K562 (cell line): ENCODE data around the gene SOHLH2. TPM values are rescaled to one million over a fixed set of nuclear protein-coding genes. Genes with fewer than 3 reads are reported as not detected.

Experiments used
- ATAC-seq: fragments of 200-7000 bp; cut with Tn5 transposase; 3 replicates; pipeline ENCODE4 v1.9.1; 2020; ENCODE audit warnings: moderate library complexity
- BruUV-seq: library from RNA; stranded (reverse); fragments of 400-500 nt; replicated peaks from 2 replicates; lab custom pipeline; 2021; lab: Mats Ljungman, UMichigan
- CTCF ChIA-PET: fragments of 300-600 bp; formaldehyde crosslinking; extraction: SDS; loops from one replicate; lab custom pipeline; 2021; ENCODE audit warnings: low intra/inter-chr PET ratio; lab: Yijun Ruan, JAX
- POLR2A ChIA-PET: fragments of 300-600, 350-650 bp; sonication (Branson Sonifier 250); formaldehyde crosslinking; extraction: SDS; loops from one replicate; lab custom pipeline; 2021; ENCODE audit warnings: antibody characterized with exemption, inconsistent platforms; lab: Yijun Ruan, JAX
- DNase-seq, 4 experiments: peaks; one replicate each; pipeline versions ENCODE4 v3.0.0 to v3.0.0-alpha.2; 2011 to 2018; ENCODE audit warnings: low spot score in 3 of 4, mixed read lengths in 3 of 4; ENCODE audit errors: extremely low read depth in 1 of 4
- FAIRE-seq: peaks from 2 replicates; lab custom pipeline; 2011; peaks lifted over from hg19 to GRCh38; lab: Jason Lieb, UNC
- H2AFZ ChIP-seq: 2 replicates; pipeline ENCODE4 v1.6.0; 2011; ENCODE audit warnings: low read depth, low read length, control low read depth, inconsistent platforms
- H3K27ac ChIP-seq: fragments of 200-600 bp; 3 replicates; pipeline ENCODE4 v1.8.0; 2011; ENCODE audit warnings: low read depth, mild to moderate bottlenecking, control low read depth, inconsistent platforms, low read length, moderate library complexity, mixed read lengths; ENCODE audit errors: extremely low read depth
- H3K27me3 ChIP-seq, 2 experiments: fragments of 300-600 bp in 1 of 2; 2 replicates in 1 of 2; 3 replicates in 1 of 2; pipeline versions ENCODE4 v1.6.0 to v1.8.0; 2011; ENCODE audit warnings: inconsistent platforms in 2 of 2, low read length in 2 of 2, mild to moderate bottlenecking in 1 of 2, mixed read lengths in 1 of 2, moderate library complexity in 1 of 2; ENCODE audit not compliant: control insufficient read depth in 2 of 2, insufficient read depth in 2 of 2
- H3K36me3 ChIP-seq: fragments of 300-600 bp; 3 replicates; pipeline ENCODE4 v1.8.0; 2011; ENCODE audit warnings: mild to moderate bottlenecking, low read length, inconsistent platforms; ENCODE audit not compliant: control insufficient read depth, insufficient read depth
- H3K4me1 ChIP-seq, 2 experiments: fragments of 200-600 bp in 1 of 2; replicated peaks in 1 of 2; 2 replicates in 1 of 2; 3 replicates in 1 of 2; pipeline versions ENCODE4 v1.5.1 to v1.8.0; 2011; ENCODE audit warnings: inconsistent platforms in 2 of 2, low read length in 2 of 2, mild to moderate bottlenecking in 1 of 2, mixed read lengths in 1 of 2, moderate library complexity in 1 of 2; ENCODE audit not compliant: control insufficient read depth in 2 of 2, insufficient read depth in 2 of 2
- H3K4me2 ChIP-seq: 2 replicates; pipeline ENCODE4 v1.6.1; 2011; ENCODE audit warnings: low read length, control low read depth, inconsistent platforms, mixed read lengths; ENCODE audit not compliant: insufficient read depth
- H3K4me3 ChIP-seq: fragments of 200-600 bp; sonication (generic), shearing (Covaris generic); 2 replicates; pipeline ENCODE4 v1.5.1; 2016; ENCODE audit warnings: control low read depth, inconsistent platforms
- H3K79me2 ChIP-seq: fragments of 200-600 bp; 3 replicates; pipeline ENCODE4 v1.8.0; 2011; ENCODE audit warnings: low read length, inconsistent platforms; ENCODE audit not compliant: control insufficient read depth, insufficient read depth
- H3K9ac ChIP-seq, 2 experiments: 2 replicates each; pipeline versions ENCODE4 v1.6.0 to v1.6.1; 2011; ENCODE audit warnings: low read depth in 2 of 2, low read length in 2 of 2, control low read depth in 1 of 2, inconsistent platforms in 1 of 2, mild to moderate bottlenecking in 1 of 2, mixed read lengths in 1 of 2; ENCODE audit not compliant: insufficient read depth in 1 of 2
- H3K9me1 ChIP-seq: one replicate; pipeline ENCODE4 v1.6.0; 2011; ENCODE audit warnings: inconsistent platforms, mild to moderate bottlenecking, low read length, moderate library complexity; ENCODE audit not compliant: control insufficient read depth, insufficient read depth
- H3K9me3 ChIP-seq: replicated peaks from 2 replicates; pipeline ENCODE4 v1.5.1; 2011; ENCODE audit warnings: low read depth, low read length, inconsistent platforms; ENCODE audit not compliant: control insufficient read depth, insufficient read depth
- H4K20me1 ChIP-seq: replicated peaks from 2 replicates; pipeline ENCODE4 v1.6.1; 2011; ENCODE audit warnings: low read length, inconsistent platforms, mixed read lengths; ENCODE audit not compliant: control insufficient read depth, insufficient read depth
- FOXJ3 ChIP-seq: sonication (generic); formaldehyde crosslinking; IDR thresholded peaks from 2 replicates; pipeline ENCODE4 v1.4.0; 2020; ENCODE audit warnings: mild to moderate bottlenecking, missing genetic modification reagents
- ILK ChIP-seq: fragments of 450-650 bp; IDR thresholded peaks from 2 replicates; pipeline ENCODE4 v1.6.1; 2016; ENCODE audit warnings: missing genetic modification characterization, low read depth, mild to moderate bottlenecking, missing compliant biosample characterization, moderate library complexity, borderline replicate concordance
- PCBP1 ChIP-seq: fragments of 200-400 bp; formaldehyde crosslinking; IDR thresholded peaks from 2 replicates; pipeline ENCODE4 v1.6.1; 2018; ENCODE audit warnings: mild to moderate bottlenecking, low read depth, low read length; ENCODE audit not compliant: poor library complexity, severe bottlenecking
- PRPF4 ChIP-seq: fragments of 200-400 bp; formaldehyde crosslinking; IDR thresholded peaks from one replicate; pipeline ENCODE4 v1.6.1; 2017; ENCODE audit warnings: low read length, low read depth, mild to moderate bottlenecking; ENCODE audit not compliant: insufficient read depth, poor library complexity, severe bottlenecking
- RAD21 ChIP-seq, 2 experiments: fragments of 250-450 bp in 1 of 2; fragments of 450-650 bp in 1 of 2; sonication (Bioruptor Pico) in 1 of 2; formaldehyde crosslinking in 1 of 2; IDR thresholded peaks in 1 of 2; conservative IDR thresholded peaks in 1 of 2; 2 replicates each; pipeline versions ENCODE4 v1.4.0 to v1.8.0; 2020 to 2022; ENCODE audit warnings: mild to moderate bottlenecking in 2 of 2, moderate library complexity in 1 of 2
- SRF ChIP-seq, 2 experiments: fragments of 250-450, 450-650 bp in 1 of 2; sonication (Bioruptor Pico) in 1 of 2; sonication (generic) in 1 of 2; formaldehyde crosslinking; IDR thresholded peaks; 2 replicates each; pipeline versions ENCODE4 v1.5.0 to v1.5.1; 2020 to 2022; ENCODE audit warnings: mild to moderate bottlenecking in 1 of 2, missing genetic modification reagents in 1 of 2
- XRCC5 ChIP-seq: fragments of 200-400 bp; formaldehyde crosslinking; IDR thresholded peaks from 2 replicates; pipeline ENCODE4 v1.6.1; 2017; ENCODE audit warnings: low read depth, mild to moderate bottlenecking, low read length
- ZNF239 ChIP-seq: fragments of 250-450 bp; sonication (Bioruptor Pico); IDR thresholded peaks from 2 replicates; pipeline ENCODE4 v1.4.0; 2020; ENCODE audit warnings: mild to moderate bottlenecking
- ZNF316 ChIP-seq: fragments of 450-650 bp; IDR thresholded peaks from 2 replicates; pipeline ENCODE4 v1.6.1; 2016
- WGBS: fragments of 100-300 bp; shearing (Covaris generic); methylation state at CpG from one replicate; pipeline ENCODE4 v1.1.6; 2016; ENCODE audit warnings: low coverage, mixed read lengths; ENCODE audit not compliant: insufficient coverage; ENCODE audit errors: missing lambda C conversion rate; 5-methylcytosine and 5-hydroxymethylcytosine counted together
- in situ Hi-C: fragments of 300-500 bp; cut with MboI; formaldehyde crosslinking; loops from 4 replicates; pipeline ENCODE4 v1.15.0; 2018; ENCODE audit warnings: inconsistent platforms, mixed read lengths
- intact Hi-C: fragments of 100-400 bp; cut with micrococcal nuclease; formaldehyde crosslinking; loops from 2 replicates; pipeline ENCODE4 v1.14.2; 2022
- polyA plus RNA-seq, 8 experiments: library from polyadenylated mRNA; depleted of rRNA in 4 of 8; stranded (reverse) in 5 of 8; unstranded in 3 of 8; fragments of >200 nt; fragmentation: Nextera tagmentation in 2 of 8; fragmentation: Illumina TruSeq in 1 of 8; extraction: Ambion mirVana in 2 of 8; extraction: Trizol in 1 of 8; gene quantifications; 2 replicates each; pipeline versions ENCODE4 v1.2.1 to v1.2.3, GENCODE V29; 2011 to 2014; ENCODE audit warnings: inconsistent platforms in 1 of 8, missing spikeins in 1 of 8
- total RNA-seq, 7 experiments: library from RNA; depleted of rRNA in 6 of 7; stranded (reverse); fragments of >200 nt in 6 of 7; fragmentation: Illumina TruSeq in 2 of 7; extraction: Trizol in 2 of 7; gene quantifications; 2 replicates each; pipeline versions ENCODE4 v1.2.1 to v1.2.3, GENCODE V29; 2011 to 2021; ENCODE audit warnings: low replicate concordance in 1 of 7
- TF ChIP-seq, protein P1 (sequence below): sonication (generic); formaldehyde crosslinking; IDR thresholded peaks from 2 replicates; pipeline ENCODE4 v1.8.0; 2023; ENCODE audit warnings: mild to moderate bottlenecking, missing genetic modification reagents
- TF ChIP-seq, protein P2 (sequence below): sonication (generic); formaldehyde crosslinking; IDR thresholded peaks from 2 replicates; pipeline ENCODE4 v1.8.1; 2023; ENCODE audit warnings: mild to moderate bottlenecking, missing genetic modification reagents
- TF ChIP-seq, protein P3 (sequence below): sonication (generic); formaldehyde crosslinking; IDR thresholded peaks from 2 replicates; pipeline ENCODE4 v1.9.0; 2022; ENCODE audit warnings: mild to moderate bottlenecking, missing genetic modification reagents
- TF ChIP-seq, protein P4 (sequence below): fragments of 250-450 bp; sonication (Bioruptor Pico); IDR thresholded peaks from 2 replicates; pipeline ENCODE4 v1.8.0; 2021; ENCODE audit warnings: borderline replicate concordance, mild to moderate bottlenecking, moderate library complexity; ENCODE audit not compliant: poor library complexity, severe bottlenecking

The SOHLH2 gene
- total and polyA plus RNA-seq, 9 of the 15 experiments (the other 6 are each of a cell fraction or from before 2014, with no cell fraction given) = 10.3 to 26.7 (median 17.0) TPM

DNA sequence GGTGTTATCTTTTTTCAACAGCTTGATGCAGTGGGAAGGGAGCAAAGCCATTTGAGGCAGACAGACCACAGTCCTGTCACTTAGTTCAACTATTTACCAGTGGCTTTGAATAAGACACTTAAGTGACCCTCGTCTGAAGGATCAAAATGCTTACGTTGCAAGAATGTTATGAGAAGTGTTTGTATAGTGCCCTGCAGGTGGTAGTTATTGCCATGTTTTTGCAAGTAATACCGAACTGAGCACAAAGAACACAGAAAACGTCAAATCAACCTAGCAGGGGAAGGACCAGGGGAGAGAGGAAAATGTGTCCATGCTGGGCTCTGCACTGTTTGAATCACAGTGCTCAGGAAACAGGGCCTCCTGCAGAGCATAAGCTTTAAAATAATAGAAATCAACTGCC is 2.8 kb downstream of the SOHLH2 start (continued):
- no peak for TF ChIP-seq SRF (CRISPR knock-in tag; IDR thresholded peaks at IDR 0.05)
- TF ChIP-seq, protein P1, sequence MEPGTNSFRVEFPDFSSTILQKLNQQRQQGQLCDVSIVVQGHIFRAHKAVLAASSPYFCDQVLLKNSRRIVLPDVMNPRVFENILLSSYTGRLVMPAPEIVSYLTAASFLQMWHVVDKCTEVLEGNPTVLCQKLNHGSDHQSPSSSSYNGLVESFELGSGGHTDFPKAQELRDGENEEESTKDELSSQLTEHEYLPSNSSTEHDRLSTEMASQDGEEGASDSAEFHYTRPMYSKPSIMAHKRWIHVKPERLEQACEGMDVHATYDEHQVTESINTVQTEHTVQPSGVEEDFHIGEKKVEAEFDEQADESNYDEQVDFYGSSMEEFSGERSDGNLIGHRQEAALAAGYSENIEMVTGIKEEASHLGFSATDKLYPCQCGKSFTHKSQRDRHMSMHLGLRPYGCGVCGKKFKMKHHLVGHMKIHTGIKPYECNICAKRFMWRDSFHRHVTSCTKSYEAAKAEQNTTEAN (CRISPR knock-in tag) = no peak
- TF ChIP-seq ZNF316 = peak; percentile 34; the same call in 1 of the 2 replicates
- no peak for TF ChIP-seq PRPF4
- TF ChIP-seq FOXJ3 (CRISPR knock-in tag) = no peak
- TF ChIP-seq ILK (tag) = no peak
- TF ChIP-seq XRCC5 = no peak

DNA sequence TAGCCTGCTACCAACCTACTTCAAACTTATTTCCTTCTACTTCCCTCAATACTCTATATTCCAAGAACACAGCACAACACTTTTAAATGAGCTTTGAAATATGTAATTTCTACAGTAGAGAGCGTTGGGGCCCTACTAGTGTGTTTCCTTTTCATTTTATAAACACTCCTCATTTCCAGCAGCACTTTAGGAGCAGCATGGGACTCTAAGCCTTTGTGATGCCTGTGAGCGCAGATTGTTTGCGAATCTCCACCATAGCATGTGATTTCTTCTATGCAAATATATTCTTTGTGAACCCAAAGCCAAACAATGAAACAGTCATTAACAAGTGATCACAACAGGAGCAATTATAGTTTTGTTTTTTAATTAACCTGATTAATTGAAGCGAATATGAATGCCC is 3.6 kb downstream of the SOHLH2 start:
- peaks cover 0 to 8% of the 10 kb centered on the region in 2 experiments; a peak in 2 of 5 replicates for H3K4me1 ChIP-seq
- CTCF ChIA-PET = no interaction called here
- no TSS peak for BruUV-seq
- H2AFZ ChIP-seq = no peak overlapping the region
- intact Hi-C loops (no loop called here), in situ Hi-C loops (no loop called here)
- no peaks in the 10 kb centered on the region for H3K9me1 ChIP-seq
- H3K4me3 ChIP-seq = no peak overlapping the region
- no peaks in the 10 kb centered on the region for H3K27me3 ChIP-seq
- 54% methylated on average over 4 of the region's 4 CpGs for WGBS
- ATAC-seq (no peak), DNase-seq (no peak), FAIRE-seq (no peak)
- no peak overlapping the region for H3K27ac ChIP-seq
- peaks cover 2% of the 10 kb centered on the region; the same call in 2 of the 3 replicates for H3K79me2 ChIP-seq
- H3K4me2 ChIP-seq = no peak overlapping the region
- POLR2A ChIA-PET = no interaction called here
- no peaks in the 10 kb centered on the region for H3K36me3 ChIP-seq
- H3K9me3 ChIP-seq = peaks cover 7% of the 10 kb centered on the region
- no peak overlapping the region for H3K9ac ChIP-seq
- H4K20me1 ChIP-seq = no peaks in the 10 kb centered on the region
- TF ChIP-seq, protein P2, sequence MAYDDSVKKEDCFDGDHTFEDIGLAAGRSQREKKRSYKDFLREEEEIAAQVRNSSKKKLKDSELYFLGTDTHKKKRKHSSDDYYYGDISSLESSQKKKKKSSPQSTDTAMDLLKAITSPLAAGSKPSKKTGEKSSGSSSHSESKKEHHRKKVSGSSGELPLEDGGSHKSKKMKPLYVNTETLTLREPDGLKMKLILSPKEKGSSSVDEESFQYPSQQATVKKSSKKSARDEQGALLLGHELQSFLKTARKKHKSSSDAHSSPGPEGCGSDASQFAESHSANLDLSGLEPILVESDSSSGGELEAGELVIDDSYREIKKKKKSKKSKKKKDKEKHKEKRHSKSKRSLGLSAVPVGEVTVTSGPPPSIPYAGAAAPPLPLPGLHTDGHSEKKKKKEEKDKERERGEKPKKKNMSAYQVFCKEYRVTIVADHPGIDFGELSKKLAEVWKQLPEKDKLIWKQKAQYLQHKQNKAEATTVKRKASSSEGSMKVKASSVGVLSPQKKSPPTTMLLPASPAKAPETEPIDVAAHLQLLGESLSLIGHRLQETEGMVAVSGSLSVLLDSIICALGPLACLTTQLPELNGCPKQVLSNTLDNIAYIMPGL (CRISPR knock-in tag) = no peak
- TF ChIP-seq, protein P3, sequence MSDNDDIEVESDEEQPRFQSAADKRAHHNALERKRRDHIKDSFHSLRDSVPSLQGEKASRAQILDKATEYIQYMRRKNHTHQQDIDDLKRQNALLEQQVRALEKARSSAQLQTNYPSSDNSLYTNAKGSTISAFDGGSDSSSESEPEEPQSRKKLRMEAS (CRISPR knock-in tag) = no peak
- TF ChIP-seq RAD21 (CRISPR knock-in tag; conservative IDR thresholded peaks at IDR 0.05 in 1 of 2, IDR thresholded peaks at IDR 0.05 in 1 of 2) = no peak
- no peak for TF ChIP-seq PCBP1
- no peak for TF ChIP-seq ZNF239 (CRISPR knock-in tag)
- TF ChIP-seq, protein P4, sequence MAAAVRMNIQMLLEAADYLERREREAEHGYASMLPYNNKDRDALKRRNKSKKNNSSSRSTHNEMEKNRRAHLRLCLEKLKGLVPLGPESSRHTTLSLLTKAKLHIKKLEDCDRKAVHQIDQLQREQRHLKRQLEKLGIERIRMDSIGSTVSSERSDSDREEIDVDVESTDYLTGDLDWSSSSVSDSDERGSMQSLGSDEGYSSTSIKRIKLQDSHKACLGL (CRISPR knock-in tag) = no peak
